ENCODE results near the gene IL19.

GRCh38 chr1:206847946-206848345, 77.4 kb downstream of the IL19 start:
- no peak for TF ChIP-seq CTCF (IDR thresholded peaks at IDR 0.05 in 4 of 5, conservative IDR thresholded peaks at IDR 0.05 in 1 of 5)
- TF ChIP-seq POLR2A (IDR thresholded peaks at IDR 0.05): no peak
